ENCODE measurements around the gene CCDC152.

CCDC152 gene

GRCh38 chr5:42840269-42840668, 83.7 kb downstream of the CCDC152 start:
- Histone ChIP-seq H3K4me1 (ENCODE audit: insufficient read depth, low read length, severe bottlenecking) (no peaks in the 10 kb centered on the region), H3K9me2 (ENCODE audit: low read depth, low read length) (no peaks in the 10 kb centered on the region), H3K9ac (ENCODE audit: low read length) (no peak overlapping the region), H3K36me3 (ENCODE audit: insufficient read depth, low read length) (no peaks in the 10 kb centered on the region), H3K79me2 (ENCODE audit: insufficient read depth, low read length) (no peaks in the 10 kb centered on the region), H4K20me1 (ENCODE audit: insufficient read depth, low read length) (no peaks in the 10 kb centered on the region), H2AFZ (ENCODE audit: low read length) (no peak overlapping the region), H3K27me3 (ENCODE audit: insufficient read depth, low read length) (no peaks in the 10 kb centered on the region), H3K4me2 (ENCODE audit: low read length) (no peak overlapping the region), H3K27ac (ENCODE audit: low read depth, low read length, poor library complexity, severe bottlenecking) (no peak overlapping the region), H3K9me3 (ENCODE audit: low read length) (no peaks in the 10 kb centered on the region), H3K4me3 (ENCODE audit: low read depth, low read length, poor library complexity, severe bottlenecking) (no peak overlapping the region), H3F3A (ENCODE audit: insufficient read depth, low read length) (no peaks in the 10 kb centered on the region)
- TF ChIP-seq CTCF (IDR thresholded peaks at IDR 0.05; ENCODE audit: low read length) (no peak), EZH2 (IDR thresholded peaks at IDR 0.05; ENCODE audit: borderline replicate concordance, low read length) (no peak)

GRCh38 chr5:42840842-42841567, 84.4 kb downstream of the CCDC152 start:
- Histone ChIP-seq H3K36me3 (ENCODE audit: insufficient read depth, low read length) (no peaks in the 10 kb centered on the region), H3K4me2 (ENCODE audit: low read length) (no peak overlapping the region), H3F3A (ENCODE audit: insufficient read depth, low read length) (no peaks in the 10 kb centered on the region), H3K4me1 (ENCODE audit: insufficient read depth, low read length, severe bottlenecking) (no peaks in the 10 kb centered on the region), H3K27ac (ENCODE audit: low read depth, low read length, poor library complexity, severe bottlenecking) (no peak overlapping the region), H3K27me3 (ENCODE audit: insufficient read depth, low read length) (no peaks in the 10 kb centered on the region), H3K79me2 (ENCODE audit: insufficient read depth, low read length) (no peaks in the 10 kb centered on the region), H3K9ac (ENCODE audit: low read length) (no peak overlapping the region), H2AFZ (ENCODE audit: low read length) (no peak overlapping the region), H3K4me3 (ENCODE audit: low read depth, low read length, poor library complexity, severe bottlenecking) (no peak overlapping the region), H3K9me2 (ENCODE audit: low read depth, low read length) (no peaks in the 10 kb centered on the region), H4K20me1 (ENCODE audit: insufficient read depth, low read length) (no peaks in the 10 kb centered on the region), H3K9me3 (ENCODE audit: low read length) (no peaks in the 10 kb centered on the region)
- TF ChIP-seq CTCF (IDR thresholded peaks at IDR 0.05; ENCODE audit: low read length) (no peak), EZH2 (IDR thresholded peaks at IDR 0.05; ENCODE audit: borderline replicate concordance, low read length) (no peak)

- Histone ChIP-seq H4K20me1 (ENCODE audit: insufficient read depth, low read length) (no peaks in the 10 kb centered on the region), H3K9ac (ENCODE audit: low read length) (no peak overlapping the region), H3K4me3 (ENCODE audit: low read depth, low read length, poor library complexity, severe bottlenecking) (no peak overlapping the region), H3K36me3 (ENCODE audit: insufficient read depth, low read length) (no peaks in the 10 kb centered on the region), H3F3A (ENCODE audit: insufficient read depth, low read length) (no peaks in the 10 kb centered on the region), H2AFZ (ENCODE audit: low read length) (no peak overlapping the region), H3K27me3 (ENCODE audit: insufficient read depth, low read length) (no peaks in the 10 kb centered on the region), H3K4me2 (ENCODE audit: low read length) (no peak overlapping the region), H3K9me3 (ENCODE audit: low read length) (no peaks in the 10 kb centered on the region), H3K9me2 (ENCODE audit: low read depth, low read length) (no peaks in the 10 kb centered on the region), H3K4me1 (ENCODE audit: insufficient read depth, low read length, severe bottlenecking) (no peaks in the 10 kb centered on the region), H3K79me2 (ENCODE audit: insufficient read depth, low read length) (no peaks in the 10 kb centered on the region), H3K27ac (ENCODE audit: low read depth, low read length, poor library complexity, severe bottlenecking) (no peak overlapping the region)
- TF ChIP-seq CTCF (IDR thresholded peaks at IDR 0.05; ENCODE audit: low read length), result no peak
- no peak for TF ChIP-seq EZH2 (IDR thresholded peaks at IDR 0.05; ENCODE audit: borderline replicate concordance, low read length)
Measured at GRCh38 chr5:42842921-42843641, 86.5 kb downstream of the CCDC152 start.
